PC-9 (cell line): ENCODE measurements around the gene PXMP2.

Experiments used
- CTCF ChIP-seq: fragments of 200-600 bp; sonication (generic); conservative IDR thresholded peaks from 2 replicates; pipeline ENCODE4 v1.6.1; 2017; ENCODE audit warnings: mixed run types, antibody characterized with exemption, mild to moderate bottlenecking, moderate library complexity
- EZH2 ChIP-seq: fragments of 200-600 bp; sonication (generic); IDR thresholded peaks from 2 replicates; pipeline ENCODE4 v1.8.0; 2017; ENCODE audit warnings: antibody characterized with exemption, low read depth

- TF ChIP-seq CTCF = no peak
- no peak for TF ChIP-seq EZH2
Observed at GRCh38 chr12:132713123-132713522, 25.7 kb downstream of the PXMP2 start.
